Measurements from ENCODE around the gene KCNH8.
"Not testable (repeated sequence)": the region's sequence is repeated elsewhere in the genome, so short reads cannot be mapped to it uniquely, and the experiment has no call there.

The KCNH8 gene

GRCh38 chr3:19226479-19226878, 78.2 kb downstream of the KCNH8 start:
- DNase-seq (ENCODE audit: low read depth), result no peak

GRCh38 chr3:19228167-19228566, 79.9 kb downstream of the KCNH8 start:
- no peak overlapping the region for H3K4me3 ChIP-seq (replicated peaks; ENCODE audit: low read depth, low read length)
- DNase-seq (ENCODE audit: low read depth), result no peak
- no peak for TF ChIP-seq CTCF (IDR thresholded peaks at IDR 0.05; ENCODE audit: low read length, missing control alignments)

More at GRCh38 chr3:19226479-19226878, 78.2 kb downstream of the KCNH8 start:
- H3K4me3 ChIP-seq (replicated peaks; ENCODE audit: low read depth, low read length), result no peak overlapping the region
- no peak for TF ChIP-seq CTCF (IDR thresholded peaks at IDR 0.05; ENCODE audit: low read length, missing control alignments)

DNA sequence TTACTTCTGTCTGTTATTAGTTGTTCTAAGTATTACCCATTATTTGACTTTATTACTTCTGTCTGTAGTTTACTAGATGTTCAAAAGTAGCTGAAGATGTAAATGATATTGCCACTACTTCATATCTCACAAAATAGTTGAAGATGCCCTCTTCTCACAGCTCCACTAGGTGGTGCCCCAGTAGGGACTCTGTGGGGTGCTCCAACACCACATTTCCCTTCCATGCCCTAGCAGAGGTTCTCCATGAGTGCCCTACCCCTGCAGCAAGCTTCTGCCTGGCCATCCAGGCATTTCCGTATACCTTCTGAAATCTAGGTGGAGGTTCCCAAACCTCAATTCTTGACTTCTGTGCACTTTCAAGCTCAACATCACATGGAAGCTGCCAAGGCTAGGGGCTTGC, 80.8 kb downstream of the KCNH8 start:
- no peak for DNase-seq (ENCODE audit: low read depth)
- no peak for TF ChIP-seq CTCF (IDR thresholded peaks at IDR 0.05; ENCODE audit: low read length, missing control alignments)
- H3K4me3 ChIP-seq (replicated peaks; ENCODE audit: low read depth, low read length), result no peak overlapping the region

- DNase-seq (ENCODE audit: low read depth); H3K4me3 ChIP-seq (replicated peaks; ENCODE audit: low read depth, low read length): not testable (repeated sequence)
Measured at GRCh38 chr3:19229881-19230280, 81.6 kb downstream of the KCNH8 start.

DNA sequence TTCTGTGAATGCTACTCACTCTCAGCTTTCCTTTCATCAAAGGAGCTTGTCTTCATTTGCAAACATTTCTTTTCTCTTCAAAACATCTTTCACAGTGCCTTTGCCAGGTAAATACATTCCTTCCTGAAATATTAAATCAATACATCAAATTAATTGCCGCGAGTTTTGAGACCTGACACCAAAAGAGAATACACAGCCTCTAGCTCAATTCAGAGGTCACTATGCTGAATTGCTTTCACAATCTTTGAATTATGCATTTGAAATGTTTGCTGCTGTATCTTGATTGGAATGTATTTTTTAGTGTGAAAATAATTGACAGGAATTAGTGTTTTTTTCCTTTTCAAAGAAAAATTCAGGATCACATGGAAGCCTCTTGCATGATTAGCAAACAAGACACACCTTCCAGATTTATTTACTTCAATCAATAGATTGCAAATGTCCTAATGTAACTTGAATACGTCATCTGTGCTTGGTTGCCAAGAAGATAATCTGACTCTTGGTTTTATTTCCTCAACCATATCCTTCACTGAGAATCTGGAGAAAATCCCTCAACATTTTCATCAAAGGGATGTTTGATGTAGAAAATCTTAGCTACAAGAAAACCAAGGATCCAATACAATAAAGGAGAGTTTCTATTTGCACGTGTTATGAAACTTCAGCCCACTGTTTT, 83.6 kb downstream of the KCNH8 start:
- DNase-seq (ENCODE audit: low read depth), result no peak

GRCh38 chr3:19232566-19232965, 84.3 kb downstream of the KCNH8 start:
- TF ChIP-seq CTCF (IDR thresholded peaks at IDR 0.05; ENCODE audit: low read length, missing control alignments), result no peak
- DNase-seq (ENCODE audit: low read depth), result no peak
- H3K4me3 ChIP-seq (replicated peaks; ENCODE audit: low read depth, low read length), result no peak overlapping the region

More for the DNA sequence above, 83.6 kb downstream of the KCNH8 start:
- H3K4me3 ChIP-seq (replicated peaks; ENCODE audit: low read depth, low read length), result no peak overlapping the region
- TF ChIP-seq CTCF (IDR thresholded peaks at IDR 0.05; ENCODE audit: low read length, missing control alignments), result no peak

DNA sequence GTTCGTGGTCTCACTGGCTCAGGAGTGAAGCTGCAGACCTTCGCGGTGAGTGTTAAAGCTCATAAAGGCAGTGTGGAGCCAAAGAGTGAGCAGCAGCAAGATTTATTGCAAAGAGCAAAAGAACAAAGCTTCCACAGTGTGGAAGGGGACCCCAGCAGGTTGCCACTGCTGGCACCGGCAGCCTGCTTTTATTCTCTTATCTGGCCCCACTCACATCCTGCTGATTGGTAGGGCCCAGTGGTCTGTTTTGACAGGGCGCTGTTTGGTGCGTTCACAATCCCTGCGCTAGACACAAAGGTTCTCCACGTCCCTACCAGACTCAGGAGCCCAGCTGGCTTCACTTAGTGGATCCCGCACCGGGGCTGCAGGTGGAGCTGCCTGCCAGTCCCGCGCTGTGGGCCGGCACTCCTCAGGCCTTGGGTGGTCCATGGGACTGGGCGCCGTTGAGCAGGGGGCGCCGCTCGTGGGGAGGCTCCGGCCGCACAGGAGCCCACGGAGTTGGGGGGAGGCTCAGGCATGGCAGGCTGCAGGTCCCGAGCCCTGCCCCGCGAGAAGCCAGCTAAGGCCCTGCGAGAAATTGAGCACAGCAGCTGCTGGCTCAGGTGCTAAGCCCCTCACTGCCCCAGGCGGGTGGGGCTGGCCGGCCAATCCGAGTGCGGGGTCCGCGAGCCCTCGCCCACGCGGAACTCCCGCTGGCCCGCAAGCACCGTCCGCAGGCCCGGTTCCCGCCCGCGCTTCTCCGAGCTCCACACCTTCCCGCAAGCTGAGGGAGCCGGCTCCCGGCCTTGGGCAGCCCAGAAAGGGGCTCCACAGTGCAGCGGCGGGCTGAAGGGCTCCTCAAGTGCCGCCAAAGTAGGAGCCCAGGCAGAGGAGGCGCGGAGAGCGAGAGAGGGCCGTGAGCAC, 85.8 kb downstream of the KCNH8 start:
- DNase-seq (ENCODE audit: low read depth); H3K4me3 ChIP-seq (replicated peaks; ENCODE audit: low read depth, low read length): not testable (repeated sequence)

DNA sequence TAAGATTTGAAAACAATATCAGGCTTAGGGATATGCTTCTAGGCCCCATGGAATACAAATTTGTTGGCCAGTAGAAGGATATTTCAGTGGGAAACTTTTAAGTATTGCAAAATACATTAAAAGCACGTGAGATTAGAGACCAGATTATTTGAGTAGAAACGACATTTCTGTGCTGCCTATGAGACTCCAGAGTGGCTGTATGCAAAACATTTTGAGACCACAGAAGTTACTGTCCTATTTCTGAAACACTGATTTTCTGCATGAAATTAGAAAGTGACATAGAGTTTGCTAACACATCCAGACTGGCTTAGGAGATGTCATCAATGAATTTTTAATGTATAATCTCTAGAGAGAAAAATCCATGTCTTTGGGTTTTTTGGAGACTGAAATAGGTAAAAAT, 99.8 kb downstream of the KCNH8 start:
- no peak for DNase-seq (ENCODE audit: low read depth)
- H3K4me3 ChIP-seq (replicated peaks; ENCODE audit: low read depth, low read length), result no peak overlapping the region
- TF ChIP-seq CTCF (IDR thresholded peaks at IDR 0.05; ENCODE audit: low read length, missing control alignments), result no peak
